Brain microvascular endothelial cell (primary cell): Measurements from ENCODE around the gene TXNDC17.
A peak's percentile ranks its signal among the peaks of the same experiment; 100 is the strongest.
"Not testable (repeated sequence)": the region's sequence is repeated elsewhere in the genome, so short reads cannot be mapped to it uniquely, and the experiment has no call there.

Experiments
- DNase-seq: peaks from one replicate; pipeline ENCODE4 v3.0.0-alpha.2; 2020
- H3K27ac ChIP-seq: fragments of 250-450 bp; sonication (Bioruptor Pico); 2 replicates; pipeline ENCODE4 v1.5.1; 2020; ENCODE audit warnings: mild to moderate bottlenecking, moderate library complexity
- H3K27me3 ChIP-seq: fragments of 250-450 bp; sonication (Bioruptor Pico); replicated peaks from 2 replicates; pipeline ENCODE4 v1.5.1; 2020; ENCODE audit warnings: mild to moderate bottlenecking
- H3K36me3 ChIP-seq: fragments of 250-450 bp; sonication (Bioruptor Pico); replicated peaks from 2 replicates; pipeline ENCODE4 v1.5.1; 2020; ENCODE audit warnings: mild to moderate bottlenecking
- H3K4me3 ChIP-seq: 2 replicates; pipeline ENCODE4 v1.5.1; 2011; ENCODE audit warnings: low read depth, mild to moderate bottlenecking, control low read depth, low read length, moderate library complexity
- in situ Hi-C: cut with HindIII; loops from 2 replicates; pipeline ENCODE4 v1.10.0; 2017; ENCODE audit warnings: low sequenced_read_pairs, low pct_ligation_motif_present
- TF ChIP-seq, protein P1 (sequence below): IDR thresholded peaks from 2 replicates; pipeline ENCODE4 v1.5.1; 2011; ENCODE audit warnings: low read depth, mild to moderate bottlenecking, moderate library complexity, low read length, control low read depth, inconsistent platforms; ENCODE audit errors: missing control alignments

The TXNDC17 gene

DNA sequence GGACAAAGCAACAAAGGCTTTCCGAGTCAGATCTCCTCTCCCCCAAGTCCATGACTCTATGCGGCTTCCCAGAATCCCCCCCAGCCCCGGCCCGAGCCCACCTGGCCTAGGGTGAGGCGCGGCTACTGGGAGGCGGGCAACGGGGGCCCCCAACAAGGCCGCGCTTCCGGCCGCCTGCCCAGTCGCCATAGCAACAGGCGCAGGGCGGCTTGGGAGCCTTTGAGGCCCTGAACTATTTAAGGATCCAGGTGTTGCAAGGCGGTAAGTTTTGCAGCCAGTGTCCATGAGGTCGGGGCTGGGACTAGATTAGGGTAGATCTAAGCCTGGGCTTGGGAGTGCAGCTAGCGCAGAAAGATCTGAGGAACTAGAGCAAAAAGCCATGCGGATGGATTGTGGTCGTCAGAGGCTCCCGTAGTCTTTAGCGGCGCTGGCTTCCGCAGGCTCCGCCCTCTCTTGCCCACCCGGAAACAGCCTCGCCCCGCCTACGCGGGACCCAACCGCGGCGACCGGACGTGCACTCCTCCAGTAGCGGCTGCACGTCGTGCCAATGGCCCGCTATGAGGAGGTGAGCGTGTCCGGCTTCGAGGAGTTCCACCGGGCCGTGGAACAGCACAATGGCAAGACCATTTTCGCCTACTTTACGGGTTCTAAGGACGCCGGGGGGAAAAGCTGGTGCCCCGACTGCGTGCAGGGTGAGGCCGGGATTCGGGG, at the start of gene TXNDC17, which contains the start of gene KIAA0753:
Gene TXNDC17, plus strand, starts transcription at position 525 of the 711 bp plus-strand sequence. Its CDS starts 23 bp downstream, at position 548.
Gene KIAA0753, minus strand, starts transcription at position 176 of the 711 bp plus-strand sequence. CDS start 5,608 bp downstream, outside the sequence.
- peaks cover 3% of the 10 kb centered on the region for H3K36me3 ChIP-seq
- H3K4me3 ChIP-seq, result peak within 1 kb of the TSS; percentile 89
- TF ChIP-seq, protein P1, sequence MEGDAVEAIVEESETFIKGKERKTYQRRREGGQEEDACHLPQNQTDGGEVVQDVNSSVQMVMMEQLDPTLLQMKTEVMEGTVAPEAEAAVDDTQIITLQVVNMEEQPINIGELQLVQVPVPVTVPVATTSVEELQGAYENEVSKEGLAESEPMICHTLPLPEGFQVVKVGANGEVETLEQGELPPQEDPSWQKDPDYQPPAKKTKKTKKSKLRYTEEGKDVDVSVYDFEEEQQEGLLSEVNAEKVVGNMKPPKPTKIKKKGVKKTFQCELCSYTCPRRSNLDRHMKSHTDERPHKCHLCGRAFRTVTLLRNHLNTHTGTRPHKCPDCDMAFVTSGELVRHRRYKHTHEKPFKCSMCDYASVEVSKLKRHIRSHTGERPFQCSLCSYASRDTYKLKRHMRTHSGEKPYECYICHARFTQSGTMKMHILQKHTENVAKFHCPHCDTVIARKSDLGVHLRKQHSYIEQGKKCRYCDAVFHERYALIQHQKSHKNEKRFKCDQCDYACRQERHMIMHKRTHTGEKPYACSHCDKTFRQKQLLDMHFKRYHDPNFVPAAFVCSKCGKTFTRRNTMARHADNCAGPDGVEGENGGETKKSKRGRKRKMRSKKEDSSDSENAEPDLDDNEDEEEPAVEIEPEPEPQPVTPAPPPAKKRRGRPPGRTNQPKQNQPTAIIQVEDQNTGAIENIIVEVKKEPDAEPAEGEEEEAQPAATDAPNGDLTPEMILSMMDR, result no peak
- in situ Hi-C loops, result no loop called here
- peak within 1 kb of the TSS; percentile 66 for H3K27ac ChIP-seq
- peak; percentile 85 for DNase-seq
- no peaks in the 10 kb centered on the region for H3K27me3 ChIP-seq

DNA sequence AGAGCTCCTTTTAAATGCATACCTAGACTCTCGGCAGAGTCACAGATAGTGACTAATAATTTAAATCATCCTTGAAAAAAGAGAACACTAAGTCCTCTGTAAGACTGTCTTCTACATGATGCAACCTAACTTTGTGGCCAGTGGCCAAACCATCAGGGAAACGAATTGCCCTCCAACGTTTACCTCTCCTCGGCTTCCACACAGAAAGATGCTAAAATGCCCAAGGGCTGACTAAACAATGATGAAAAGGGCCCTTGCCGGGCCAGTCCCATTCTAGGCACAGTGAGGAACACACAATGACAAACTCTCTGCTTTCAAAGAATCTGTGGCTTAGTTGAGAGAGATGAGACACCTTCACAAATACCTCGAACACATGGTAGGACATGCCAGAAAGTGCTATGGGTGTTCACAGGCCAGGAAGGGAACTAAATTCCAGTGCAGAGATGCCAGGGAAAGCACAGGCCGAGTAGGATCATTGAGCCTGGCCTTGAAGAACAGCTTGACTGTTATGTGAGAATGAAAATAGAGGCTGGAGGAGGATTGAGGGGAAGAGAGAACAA, 49.2 kb upstream of the TXNDC17 start:
- TF ChIP-seq, protein P1, result no peak
- in situ Hi-C loops, result no loop called here

DNA sequence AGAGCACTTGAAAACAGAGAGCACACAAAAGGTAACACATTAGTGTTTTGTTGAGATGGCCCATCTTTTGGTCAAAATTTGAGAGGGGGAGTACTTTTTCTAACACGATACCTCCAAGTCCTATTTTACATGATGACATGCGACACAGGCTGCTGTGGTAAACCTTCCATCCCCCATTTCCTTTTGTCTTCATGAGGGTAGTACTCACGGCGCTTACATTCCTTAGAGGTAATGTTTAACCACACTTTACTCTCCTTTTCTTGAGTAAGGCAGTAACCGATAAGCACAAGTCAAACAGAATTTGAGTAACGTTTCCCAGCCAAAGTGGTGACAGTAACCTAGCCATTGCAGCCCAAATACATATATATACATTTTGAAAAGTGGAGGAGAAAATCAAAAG, 48.7 kb upstream of the TXNDC17 start:
- in situ Hi-C loops, result no loop called here
- Histone ChIP-seq H3K27me3 (no peaks in the 10 kb centered on the region), H3K4me3 (no peak overlapping the region), H3K27ac (peak overlapping the region; percentile 8), H3K36me3 (peaks cover 50% of the 10 kb centered on the region)
- no peak for DNase-seq
- TF ChIP-seq, protein P1, result no peak

More for the DNA sequence above, 49.2 kb upstream of the TXNDC17 start:
- no peaks in the 10 kb centered on the region for H3K27me3 ChIP-seq
- peaks cover 47% of the 10 kb centered on the region for H3K36me3 ChIP-seq
- peak; percentile 69 for DNase-seq
- no peak overlapping the region for H3K4me3 ChIP-seq
- peak overlapping the region; percentile 8 for H3K27ac ChIP-seq

DNA sequence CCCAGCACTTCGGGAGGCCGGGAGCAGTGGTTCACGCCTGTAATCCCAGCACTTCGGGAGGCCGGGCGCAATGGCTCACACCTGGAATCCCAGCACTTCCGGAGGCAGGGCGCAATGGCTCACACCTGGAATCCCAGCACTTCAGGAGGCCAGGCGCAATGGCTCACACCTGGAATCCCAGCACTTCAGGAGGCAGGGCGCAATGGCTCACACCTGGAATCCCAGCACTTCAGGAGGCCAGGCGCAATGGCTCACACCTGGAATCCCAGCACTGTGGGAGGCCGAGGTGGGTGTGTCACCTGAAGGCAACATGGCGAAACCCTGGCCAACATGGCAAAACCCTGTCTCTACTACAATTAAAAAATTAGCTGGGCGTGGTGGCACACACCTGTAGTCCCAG, 47.5 kb upstream of the TXNDC17 start:
- H3K4me3 ChIP-seq, in situ Hi-C loops, H3K27ac ChIP-seq, DNase-seq, H3K27me3 ChIP-seq: not testable (repeated sequence)
- H3K36me3 ChIP-seq, result peaks cover 50% of the 10 kb centered on the region

DNA sequence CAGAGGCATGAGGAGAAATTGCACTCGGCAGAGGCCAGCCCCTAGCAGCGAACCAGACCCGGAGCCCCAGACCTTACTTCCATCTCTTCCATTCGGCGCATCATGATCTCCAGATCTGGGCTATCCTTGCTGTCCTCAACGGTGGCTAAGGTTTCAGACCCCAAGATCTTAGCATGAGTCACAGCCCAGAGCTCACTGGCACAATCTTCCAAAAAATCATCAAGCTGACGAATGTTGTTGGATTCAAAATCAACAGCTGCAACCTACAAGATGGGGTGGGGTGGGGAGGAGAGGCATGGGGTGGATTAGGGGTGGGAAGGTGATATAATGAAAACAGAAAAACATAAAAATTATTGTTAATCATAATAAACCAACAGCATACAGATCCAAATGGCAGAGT, 44.8 kb upstream of the TXNDC17 start:
- Histone ChIP-seq H3K4me3 (no peak overlapping the region), H3K27me3 (no peaks in the 10 kb centered on the region), H3K27ac (no peak overlapping the region), H3K36me3 (peaks cover 38% of the 10 kb centered on the region)
- in situ Hi-C loops, result no loop called here
- TF ChIP-seq, protein P1, result no peak
- no peak for DNase-seq

DNA sequence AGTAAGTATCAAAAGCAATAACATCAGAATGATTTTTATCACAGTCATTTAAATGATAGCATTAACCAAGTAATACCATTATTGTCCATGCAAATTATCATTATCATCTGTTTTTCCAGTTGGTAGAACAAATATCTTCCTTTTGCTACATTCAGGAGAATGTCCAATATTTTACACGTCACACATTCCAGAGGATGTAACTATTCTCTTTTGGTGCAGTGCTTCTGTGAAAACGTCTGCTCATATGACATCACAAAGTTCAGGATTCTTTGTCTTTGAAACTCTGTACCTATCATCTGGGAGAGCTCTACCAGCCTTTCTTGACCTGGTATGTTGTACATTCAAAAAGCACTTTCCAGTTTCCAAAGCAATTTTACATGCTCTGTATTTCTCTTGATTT, 44.3 kb upstream of the TXNDC17 start:
- no peak overlapping the region for H3K27ac ChIP-seq
- DNase-seq, result no peak
- TF ChIP-seq, protein P1, result no peak
- H3K27me3 ChIP-seq, result no peaks in the 10 kb centered on the region
- no peak overlapping the region for H3K4me3 ChIP-seq
- peaks cover 38% of the 10 kb centered on the region for H3K36me3 ChIP-seq
- in situ Hi-C loops, result no loop called here
